Upper lobe of right lung (tissue), 1 donor: ENCODE data around the gene ASB1. TPM values are rescaled to one million over a fixed set of nuclear protein-coding genes. Genes with fewer than 3 reads are reported as not detected.

Source experiments
- ATAC-seq: fragments of 200-7000 bp; cut with Tn5 transposase; one replicate; pipeline ENCODE4 v1.9.1; 2020; ENCODE audit warnings: mild to moderate bottlenecking, moderate library complexity
- DNase-seq: peaks from one replicate; pipeline ENCODE4 v3.0.0-alpha.2; 2020
- H3K27ac ChIP-seq: fragments of 200-600 bp; one replicate; pipeline ENCODE4 v1.8.0; 2022
- H3K27me3 ChIP-seq: fragments of 200-600 bp; one replicate; pipeline ENCODE4 v1.8.0; 2022; ENCODE audit warnings: mild to moderate bottlenecking
- H3K36me3 ChIP-seq: fragments of 200-600 bp; one replicate; pipeline ENCODE4 v1.8.0; 2022
- H3K4me1 ChIP-seq: fragments of 200-600 bp; one replicate; pipeline ENCODE4 v1.8.0; 2022
- H3K4me3 ChIP-seq: fragments of 200-600 bp; one replicate; pipeline ENCODE4 v1.8.0; 2022; ENCODE audit warnings: mild to moderate bottlenecking
- H3K9me3 ChIP-seq: fragments of 200-600 bp; one replicate; pipeline ENCODE4 v1.8.0; 2022
- CTCF ChIP-seq: fragments of 200-600 bp; IDR thresholded peaks from one replicate; pipeline ENCODE4 v1.8.0; 2022; ENCODE audit warnings: antibody characterized with exemption
- intact Hi-C: fragments of 100-400 bp; cut with DNase I; formaldehyde crosslinking; loops from one replicate; pipeline ENCODE4 v1.11.0; 2022
- total RNA-seq: library from RNA; stranded (reverse); fragmentation: NEBNext Ultra II Directional; extraction: Animal tissue kit (Norgen Biotek cat#: 25700); gene quantifications from one replicate; pipeline ENCODE4 v1.2.1, GENCODE V29; 2021
- donor health status: DM: no; HTN: yes; CAD: no; lungs with severe emphysema.

Gene ASB1
- total RNA-seq, 1 donor from 2014 or later = 26.6 TPM

- DNase-seq = no peak
- H3K27me3 ChIP-seq = no peaks in the 10 kb centered on the region
- no peak for ATAC-seq
- H3K36me3 ChIP-seq = peaks cover 53% of the 10 kb centered on the region
- no peak overlapping the region for H3K4me3 ChIP-seq
- no peak for TF ChIP-seq CTCF
- H3K27ac ChIP-seq = peak overlapping the region; percentile 36
- no peaks in the 10 kb centered on the region for H3K9me3 ChIP-seq
- peaks cover 7% of the 10 kb centered on the region for H3K4me1 ChIP-seq
- intact Hi-C loops = no loop called here
These were observed 23.7 kb downstream of the ASB1 start for GRCh38 chr2:238450440-238450861.

- no peak for ATAC-seq
- Histone ChIP-seq H3K36me3 (peaks cover 20% of the 10 kb centered on the region), H3K27me3 (no peaks in the 10 kb centered on the region), H3K9me3 (no peaks in the 10 kb centered on the region), H3K27ac (no peak overlapping the region), H3K4me3 (no peak overlapping the region), H3K4me1 (peaks cover 7% of the 10 kb centered on the region)
- intact Hi-C loops = no loop called here
- no peak for DNase-seq
- TF ChIP-seq CTCF = no peak
These were observed 27.1 kb downstream of the ASB1 start for GRCh38 chr2:238453842-238454241.

DNA sequence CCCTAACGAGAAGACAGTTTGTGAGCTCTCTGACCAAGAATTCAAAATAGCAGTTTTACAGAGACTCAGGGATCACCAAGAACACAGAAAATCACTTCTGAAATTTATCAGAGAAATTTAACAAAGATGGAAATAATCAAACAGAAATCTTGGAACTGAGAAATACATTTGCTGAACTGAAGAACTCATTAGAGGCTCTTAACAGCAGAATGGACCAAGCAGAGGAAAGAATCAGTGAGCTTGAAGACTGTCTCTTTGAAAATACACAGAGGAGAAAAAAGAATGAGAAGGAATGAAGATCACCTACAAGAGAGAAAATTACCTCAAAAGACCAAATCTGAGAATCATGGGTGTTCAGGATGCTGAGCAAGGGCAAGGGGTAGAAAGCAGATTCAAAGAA, 29.7 kb downstream of the ASB1 start:
- ATAC-seq = no peak
- Histone ChIP-seq H3K27me3 (no peaks in the 10 kb centered on the region), H3K4me1 (no peaks in the 10 kb centered on the region), H3K27ac (no peak overlapping the region), H3K4me3 (no peak overlapping the region), H3K36me3 (peaks cover 9% of the 10 kb centered on the region), H3K9me3 (no peaks in the 10 kb centered on the region)
- no peak for DNase-seq
- TF ChIP-seq CTCF = no peak
- intact Hi-C loops = no loop called here

- no peaks in the 10 kb centered on the region for H3K27me3 ChIP-seq
- no peaks in the 10 kb centered on the region for H3K9me3 ChIP-seq
- H3K4me3 ChIP-seq = no peak overlapping the region
- no peak overlapping the region for H3K27ac ChIP-seq
- peaks cover under 1% of the 10 kb centered on the region for H3K36me3 ChIP-seq
- DNase-seq (no peak), ATAC-seq (no peak)
- TF ChIP-seq CTCF = no peak
- intact Hi-C loops = no loop called here
- no peaks in the 10 kb centered on the region for H3K4me1 ChIP-seq
These were observed 30.5 kb downstream of the ASB1 start for GRCh38 chr2:238456970-238457926.

DNA sequence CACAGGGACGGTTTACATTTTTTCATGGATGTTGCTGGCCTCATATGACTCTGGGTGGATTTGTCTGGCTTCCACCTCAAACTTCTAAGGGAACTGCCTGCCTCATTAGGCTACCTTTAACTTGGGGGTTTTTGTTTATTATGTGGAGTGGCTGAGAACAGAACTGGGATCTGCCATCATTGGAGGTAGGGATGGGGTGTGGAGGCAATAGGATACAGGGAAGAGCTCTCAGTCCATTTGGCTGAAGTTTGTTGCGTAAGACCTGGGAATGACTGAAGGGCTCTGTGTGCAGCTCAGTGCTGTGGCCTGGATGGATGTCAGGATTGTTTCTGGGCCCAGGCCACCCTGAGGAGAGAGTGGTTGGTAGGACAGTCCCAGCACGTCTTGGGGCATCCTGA, 31.2 kb downstream of the ASB1 start:
- H3K4me1 ChIP-seq = no peaks in the 10 kb centered on the region
- DNase-seq (no peak), ATAC-seq (no peak)
- no peaks in the 10 kb centered on the region for H3K27me3 ChIP-seq
- no peak overlapping the region for H3K4me3 ChIP-seq
- no peak for TF ChIP-seq CTCF
- H3K27ac ChIP-seq = no peak overlapping the region
- H3K9me3 ChIP-seq = no peaks in the 10 kb centered on the region
- intact Hi-C loops = no loop called here
- H3K36me3 ChIP-seq = no peaks in the 10 kb centered on the region
